Esophagus muscularis mucosa (tissue), 4 donors: Measurements from ENCODE around the gene UBE2L3. TPM values are rescaled to one million over a fixed set of nuclear protein-coding genes. Genes with fewer than 3 reads are reported as not detected.

Experiments used
- DNase-seq: peaks from one replicate; pipeline ENCODE4 v3.0.0-alpha.2; 2017; ENCODE audit errors: extremely low spot score
- H3K27ac ChIP-seq, 4 donors: fragments of 200-600 bp; sonication (generic); replicated peaks in 1 of 4; 1 replicate in 3 of 4; 2 replicates in 1 of 4; pipeline ENCODE4 v1.5.1; 2016 to 2019; ENCODE audit warnings: mild to moderate bottlenecking in 1 of 4
- H3K27me3 ChIP-seq, 4 donors: fragments of 200-600 bp; sonication (generic); one replicate each; pipeline versions ENCODE4 v1.5.1 to v1.6.0; 2016 to 2019
- H3K36me3 ChIP-seq, 4 donors: fragments of 200-600 bp; sonication (generic); one replicate each; pipeline ENCODE4 v1.5.1; 2016 to 2019
- H3K4me1 ChIP-seq, 4 donors: fragments of 200-600 bp; sonication (generic); one replicate each; pipeline ENCODE4 v1.5.1; 2016 to 2019
- H3K4me3 ChIP-seq, 4 donors: fragments of 200-600 bp; sonication (generic); 1 replicate in 2 of 4; 2 replicates in 2 of 4; pipeline ENCODE4 v1.5.1; 2016 to 2019; ENCODE audit warnings: mild to moderate bottlenecking in 4 of 4, moderate library complexity in 1 of 4
- H3K9me3 ChIP-seq, 4 donors: fragments of 200-600 bp; sonication (generic); 1 replicate in 3 of 4; 2 replicates in 1 of 4; pipeline ENCODE4 v1.5.1; 2016 to 2019
- EP300 ChIP-seq: sonication (generic); formaldehyde crosslinking; IDR thresholded peaks from one replicate; pipeline ENCODE4 v1.6.1; 2017; ENCODE audit warnings: antibody characterized with exemption
- POLR2A ChIP-seq: fragments of 450-650 bp; IDR thresholded peaks from one replicate; pipeline ENCODE4 v1.6.1; 2017; ENCODE audit warnings: antibody characterized with exemption, moderate library complexity, mild to moderate bottlenecking, low read depth
- POLR2AphosphoS5 ChIP-seq, 2 donors: sonication (generic); formaldehyde crosslinking; IDR thresholded peaks; one replicate each; pipeline ENCODE4 v1.6.1; 2017; ENCODE audit warnings: antibody characterized with exemption in 2 of 2
- WGBS: methylation state at CpG from one replicate; pipeline ENCODE4 v1.1.5; 2018; 5-methylcytosine and 5-hydroxymethylcytosine counted together
- intact Hi-C: fragments of 100-400 bp; cut with DNase I; formaldehyde crosslinking; loops from one replicate; pipeline ENCODE4 v1.15.1; 2023
- total RNA-seq, 4 donors: library from RNA; depleted of rRNA; stranded (reverse); fragments of >200 nt; gene quantifications; one replicate each; pipeline versions ENCODE4 v1.1.0 to v1.2.1, GENCODE V29; 2016
- TF ChIP-seq, protein P1 (sequence below), 3 experiments: fragments of 200-600 bp in 2 of 3; fragments of 450-650 bp in 1 of 3; sonication (generic) in 2 of 3; IDR thresholded peaks; one replicate each; pipeline ENCODE4 v1.5.1; 2017 to 2019; ENCODE audit warnings: antibody characterized with exemption in 3 of 3, mild to moderate bottlenecking in 2 of 3, moderate library complexity in 1 of 3

UBE2L3 gene
- total RNA-seq, 4 donors from 2014 or later: 47.3 to 84.7 (median 65.2) TPM

DNA sequence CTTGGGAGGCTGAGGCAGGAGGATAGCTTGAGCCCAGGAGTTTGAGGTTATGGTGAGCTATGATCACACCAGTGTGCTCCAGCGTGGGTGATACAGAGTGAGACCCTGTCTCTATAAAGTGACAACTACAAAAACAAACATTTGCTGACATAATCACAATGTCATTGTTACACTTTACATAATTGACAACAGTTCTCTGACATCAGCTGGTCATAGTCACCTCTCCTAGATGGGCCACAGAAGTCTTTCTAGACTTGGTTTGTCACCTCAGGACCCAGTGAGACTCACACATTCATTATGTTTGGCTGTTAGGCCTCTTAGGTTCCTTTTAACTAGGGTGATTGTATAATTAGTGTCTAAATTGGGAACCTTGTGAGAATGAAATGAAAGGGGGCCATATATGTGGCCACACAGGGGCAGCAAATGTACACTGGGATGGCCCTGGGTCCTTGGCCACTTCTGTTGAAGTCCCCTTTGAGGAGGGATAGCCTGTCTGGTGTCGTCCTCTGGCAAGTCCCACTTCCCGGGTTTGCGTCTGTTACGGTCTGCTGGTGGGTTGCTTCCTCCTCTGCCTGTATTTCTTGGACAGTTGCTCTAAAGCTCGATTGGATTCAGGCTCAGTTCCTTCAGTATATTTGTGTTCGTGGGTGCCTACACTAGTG lies 92.5 kb downstream of the UBE2L3 start:
- H3K4me1 ChIP-seq: peaks cover 0 to 16% (median 12%) of the 10 kb centered on the region in 4 donors
- no peaks in the 10 kb centered on the region for H3K9me3 ChIP-seq
- TF ChIP-seq POLR2A (no peak), EP300 (no peak), POLR2AphosphoS5 (IDR thresholded peaks at IDR 0.05) (no peak)
- TF ChIP-seq, protein P1, sequence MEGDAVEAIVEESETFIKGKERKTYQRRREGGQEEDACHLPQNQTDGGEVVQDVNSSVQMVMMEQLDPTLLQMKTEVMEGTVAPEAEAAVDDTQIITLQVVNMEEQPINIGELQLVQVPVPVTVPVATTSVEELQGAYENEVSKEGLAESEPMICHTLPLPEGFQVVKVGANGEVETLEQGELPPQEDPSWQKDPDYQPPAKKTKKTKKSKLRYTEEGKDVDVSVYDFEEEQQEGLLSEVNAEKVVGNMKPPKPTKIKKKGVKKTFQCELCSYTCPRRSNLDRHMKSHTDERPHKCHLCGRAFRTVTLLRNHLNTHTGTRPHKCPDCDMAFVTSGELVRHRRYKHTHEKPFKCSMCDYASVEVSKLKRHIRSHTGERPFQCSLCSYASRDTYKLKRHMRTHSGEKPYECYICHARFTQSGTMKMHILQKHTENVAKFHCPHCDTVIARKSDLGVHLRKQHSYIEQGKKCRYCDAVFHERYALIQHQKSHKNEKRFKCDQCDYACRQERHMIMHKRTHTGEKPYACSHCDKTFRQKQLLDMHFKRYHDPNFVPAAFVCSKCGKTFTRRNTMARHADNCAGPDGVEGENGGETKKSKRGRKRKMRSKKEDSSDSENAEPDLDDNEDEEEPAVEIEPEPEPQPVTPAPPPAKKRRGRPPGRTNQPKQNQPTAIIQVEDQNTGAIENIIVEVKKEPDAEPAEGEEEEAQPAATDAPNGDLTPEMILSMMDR (IDR thresholded peaks at IDR 0.05): no peak
- 80% methylated on average over 7 of the region's 7 CpGs for WGBS
- no peak overlapping the region for H3K4me3 ChIP-seq
- peaks cover 0 to 56% (median 11%) of the 10 kb centered on the region in 4 donors for H3K27me3 ChIP-seq
- DNase-seq: no peak
- intact Hi-C loops: no loop called here
- no peak overlapping the region for H3K27ac ChIP-seq
- no peaks in the 10 kb centered on the region for H3K36me3 ChIP-seq

DNA sequence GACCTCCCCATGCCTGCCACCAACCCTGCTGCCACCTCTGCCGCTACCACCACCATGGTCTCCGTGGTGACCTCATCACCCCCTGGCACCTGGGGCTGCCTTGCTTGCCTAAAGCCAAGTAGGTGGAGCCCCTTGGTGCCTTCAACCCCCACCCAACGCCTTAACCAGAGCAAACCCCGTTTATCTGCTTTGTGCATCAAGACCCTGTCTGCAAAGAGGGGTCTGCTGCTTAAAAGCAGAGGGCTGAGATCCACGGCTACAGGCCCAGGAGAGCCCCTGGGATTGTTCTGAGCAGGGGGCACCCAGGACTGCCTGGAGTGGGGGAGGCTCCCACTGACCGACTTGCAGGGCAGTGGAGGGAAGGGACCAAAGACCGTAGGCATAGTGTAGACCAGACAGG lies 93.4 kb downstream of the UBE2L3 start:
- H3K4me3 ChIP-seq: no peak overlapping the region
- no peaks in the 10 kb centered on the region for H3K36me3 ChIP-seq
- no peak for DNase-seq
- intact Hi-C loops: no loop called here
- no peak overlapping the region for H3K27ac ChIP-seq
- H3K4me1 ChIP-seq: peaks cover 0 to 21% (median 18%) of the 10 kb centered on the region in 4 donors
- TF ChIP-seq EP300 (no peak), POLR2AphosphoS5 (IDR thresholded peaks at IDR 0.05) (no peak), POLR2A (no peak)
- TF ChIP-seq, protein P1 (IDR thresholded peaks at IDR 0.05): no peak
- 86% methylated on average over 6 of the region's 7 CpGs for WGBS
- H3K27me3 ChIP-seq: peaks cover 0 to 51% (median 11%) of the 10 kb centered on the region in 4 donors
- no peaks in the 10 kb centered on the region for H3K9me3 ChIP-seq

DNA sequence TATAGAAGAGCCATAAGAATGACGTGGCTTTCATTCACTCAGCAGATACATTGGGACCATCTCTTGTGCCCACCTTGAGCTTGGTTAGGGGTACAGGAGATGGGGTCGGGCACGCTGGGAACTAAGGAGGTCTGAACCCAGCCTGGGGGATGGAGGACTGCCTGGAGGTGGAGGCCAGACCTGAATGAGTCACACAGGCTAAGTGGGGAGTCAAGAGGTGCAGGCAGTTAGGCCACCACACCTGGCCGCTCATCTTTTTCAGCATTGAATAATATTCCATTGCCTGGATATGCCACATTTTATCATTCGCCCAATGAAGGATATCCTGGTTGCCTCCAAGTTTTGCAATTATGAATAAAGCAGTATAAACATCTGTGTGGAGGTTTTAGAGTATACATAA lies 94.5 kb downstream of the UBE2L3 start:
- peaks cover 6 to 26% (median 24%) of the 10 kb centered on the region in 4 donors for H3K4me1 ChIP-seq
- 96% methylated on average over 5 of the region's 5 CpGs for WGBS
- H3K27me3 ChIP-seq: peaks cover 0 to 40% (median 9%) of the 10 kb centered on the region in 4 donors
- no peak overlapping the region for H3K4me3 ChIP-seq
- H3K9me3 ChIP-seq: no peaks in the 10 kb centered on the region
- intact Hi-C loops: no loop called here
- DNase-seq: no peak
- no peaks in the 10 kb centered on the region for H3K36me3 ChIP-seq
- no peak overlapping the region for H3K27ac ChIP-seq
- TF ChIP-seq EP300 (no peak), POLR2A (no peak), POLR2AphosphoS5 (IDR thresholded peaks at IDR 0.05) (no peak)
- TF ChIP-seq, protein P1 (IDR thresholded peaks at IDR 0.05): no peak

DNA sequence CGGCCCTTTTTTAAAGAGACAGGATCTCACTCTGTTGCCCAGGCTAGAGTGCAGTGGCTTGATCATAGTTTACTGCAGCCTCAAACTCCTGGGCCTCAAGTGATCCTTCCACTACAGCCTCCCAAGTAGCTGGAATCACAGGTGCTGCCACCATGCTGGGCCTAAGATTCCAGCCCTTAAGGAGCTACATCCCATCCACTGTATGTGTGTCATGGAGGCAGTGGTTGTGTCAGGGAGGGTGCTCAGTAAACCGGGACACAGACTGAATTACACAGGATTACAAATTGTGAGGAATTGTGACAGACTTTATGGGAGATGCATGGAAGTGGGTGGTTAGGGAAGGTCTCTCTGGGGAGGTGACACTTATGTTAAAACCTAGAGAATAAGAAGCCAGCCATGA lies 96.2 kb downstream of the UBE2L3 start:
- intact Hi-C loops: no loop called here
- H3K4me3 ChIP-seq: no peak overlapping the region
- H3K27me3 ChIP-seq: peaks cover 0 to 23% (median 0%) of the 10 kb centered on the region in 4 donors
- DNase-seq: no peak
- no peaks in the 10 kb centered on the region for H3K36me3 ChIP-seq
- peaks cover 8 to 22% (median 18%) of the 10 kb centered on the region in 4 donors for H3K4me1 ChIP-seq
- WGBS: 95% methylated on average over 2 of the region's 2 CpGs
- H3K27ac ChIP-seq: no peak overlapping the region
- TF ChIP-seq EP300 (no peak), POLR2A (no peak), POLR2AphosphoS5 (IDR thresholded peaks at IDR 0.05) (no peak)
- TF ChIP-seq, protein P1 (IDR thresholded peaks at IDR 0.05): no peak
- H3K9me3 ChIP-seq: no peaks in the 10 kb centered on the region
